Stimulated activated CD4-positive, alpha-beta T cell treated with anti-CD3 and anti-CD28 coated beads, Interleukin-12 subunit alpha, Interleukin-12 subunit beta, amount 100 ng/mL, for 48 hours (primary cell): ENCODE results near the gene HNRNPD.
"Not testable (repeated sequence)": the region's sequence is repeated elsewhere in the genome, so short reads cannot be mapped to it uniquely, and the experiment has no call there.

ENCODE experiments used
- DNase-seq, 3 donors: peaks; one replicate each; pipeline ENCODE4 v3.0.0-alpha.2; 2020; ENCODE audit warnings: low read depth in 2 of 3, low spot score in 1 of 3

HNRNPD gene

GRCh38 chr4:82373486-82373815 is 340 bp downstream of the HNRNPD start:
- DNase-seq, result peak in 2 of 3 donors; percentile 37 to 50

GRCh38 chr4:82372517-82373485 is 990 bp downstream of the HNRNPD start:
- peak; percentile 72 to 76 (median 75) for DNase-seq

- DNase-seq, result no peak
Observed at GRCh38 chr4:82371497-82371896, 2.3 kb downstream of the HNRNPD start.

GRCh38 chr4:82367438-82368097 is 6.2 kb downstream of the HNRNPD start:
- no peak for DNase-seq

GRCh38 chr4:82366431-82366830 is 7.4 kb downstream of the HNRNPD start:
- not testable (repeated sequence) for DNase-seq

- no peak for DNase-seq
Observed at GRCh38 chr4:82363896-82364487, 9.8 kb downstream of the HNRNPD start.

GRCh38 chr4:82362565-82362964 is 11.2 kb downstream of the HNRNPD start:
- DNase-seq, result peak in 1 of 3 donors; percentile 24

GRCh38 chr4:82360298-82361177 is 13.3 kb downstream of the HNRNPD start:
- DNase-seq, result no peak

GRCh38 chr4:82358847-82359246 is 14.9 kb downstream of the HNRNPD start:
- no peak for DNase-seq

- DNase-seq, result no peak
Observed at GRCh38 chr4:82357640-82358039, 16.2 kb downstream of the HNRNPD start.

- DNase-seq, result no peak
Observed at GRCh38 chr4:82354788-82355187, 19.0 kb downstream of the HNRNPD start.

- DNase-seq, result no peak
Observed at GRCh38 chr4:82352825-82353366, 20.9 kb downstream of the HNRNPD start.

GRCh38 chr4:82352118-82352824 is 21.5 kb downstream of the HNRNPD start:
- DNase-seq, result no peak

- DNase-seq, result no peak
Observed at GRCh38 chr4:82346126-82346525, 27.7 kb downstream of the HNRNPD start.

GRCh38 chr4:82335043-82335442 is 38.7 kb downstream of the HNRNPD start:
- DNase-seq, result no peak

- DNase-seq, result not testable (repeated sequence)
Observed at GRCh38 chr4:82333641-82334040, 40.1 kb downstream of the HNRNPD start.

GRCh38 chr4:82331814-82332213 is 42.0 kb downstream of the HNRNPD start:
- DNase-seq, result no peak

GRCh38 chr4:82320351-82320750 is 53.4 kb downstream of the HNRNPD start:
- no peak for DNase-seq

- not testable (repeated sequence) for DNase-seq
Observed at GRCh38 chr4:82303063-82303462, 70.7 kb downstream of the HNRNPD start.
